ENCODE data around the gene BRME1.
"Not testable (repeated sequence)": the region's sequence is repeated elsewhere in the genome, so short reads cannot be mapped to it uniquely, and the experiment has no call there.

BRME1 gene

GRCh38 chr19:13864667-13865570 lies 41.0 kb downstream of the BRME1 start:
- no peak for DNase-seq

GRCh38 chr19:13864046-13864666 lies 41.8 kb downstream of the BRME1 start:
- no peak for DNase-seq

- DNase-seq = peak; percentile 82
Measured at GRCh38 chr19:13861714-13862531, 44.0 kb downstream of the BRME1 start.

GRCh38 chr19:13861392-13861713 lies 44.6 kb downstream of the BRME1 start:
- no peak for DNase-seq

GRCh38 chr19:13860679-13861391 lies 45.1 kb downstream of the BRME1 start:
- DNase-seq = no peak

- peak; percentile 42 for DNase-seq
Measured at GRCh38 chr19:13859361-13859880, 46.5 kb downstream of the BRME1 start.

- DNase-seq = no peak
Measured at GRCh38 chr19:13856497-13856896, 49.4 kb downstream of the BRME1 start.

GRCh38 chr19:13852171-13852707 lies 53.7 kb downstream of the BRME1 start:
- DNase-seq = not testable (repeated sequence)

GRCh38 chr19:13851734-13852114 lies 54.2 kb downstream of the BRME1 start:
- DNase-seq = not testable (repeated sequence)

- peak; percentile 68 for DNase-seq
Measured at GRCh38 chr19:13850910-13851733, 54.8 kb downstream of the BRME1 start.

- peak; percentile 56 for DNase-seq
Measured at GRCh38 chr19:13849991-13850909, 55.7 kb downstream of the BRME1 start.

GRCh38 chr19:13848798-13849676 lies 56.9 kb downstream of the BRME1 start:
- no peak for DNase-seq

GRCh38 chr19:13848340-13848677 lies 57.6 kb downstream of the BRME1 start:
- no peak for DNase-seq

- peak; percentile 86 for DNase-seq
Measured at GRCh38 chr19:13847407-13848339, 58.2 kb downstream of the BRME1 start.

- DNase-seq = peak; percentile 96
Measured at GRCh38 chr19:13846557-13847406, 59.1 kb downstream of the BRME1 start.

GRCh38 chr19:13844130-13844631 lies 61.7 kb downstream of the BRME1 start:
- no peak for DNase-seq

Data from MV-4-11 (cell line).